ENCODE results near the gene CSRP2.

CSRP2 gene

GRCh38 chr12:76878899-76879709, at the start of gene CSRP2:
Gene CSRP2, minus strand, starts transcription at chr12:76879019. Its CDS starts 12,759 bp downstream, at chr12:76866260.
- peak; percentile 37 to 76 (median 61) for DNase-seq (ENCODE audit: low read depth in 2 of 3, low spot score in 1 of 3)

GRCh38 chr12:76927170-76927784, 48.5 kb upstream of the CSRP2 start:
- peak; percentile 10 to 28 (median 28) for DNase-seq (ENCODE audit: low read depth in 2 of 3, low spot score in 1 of 3)

DNA sequence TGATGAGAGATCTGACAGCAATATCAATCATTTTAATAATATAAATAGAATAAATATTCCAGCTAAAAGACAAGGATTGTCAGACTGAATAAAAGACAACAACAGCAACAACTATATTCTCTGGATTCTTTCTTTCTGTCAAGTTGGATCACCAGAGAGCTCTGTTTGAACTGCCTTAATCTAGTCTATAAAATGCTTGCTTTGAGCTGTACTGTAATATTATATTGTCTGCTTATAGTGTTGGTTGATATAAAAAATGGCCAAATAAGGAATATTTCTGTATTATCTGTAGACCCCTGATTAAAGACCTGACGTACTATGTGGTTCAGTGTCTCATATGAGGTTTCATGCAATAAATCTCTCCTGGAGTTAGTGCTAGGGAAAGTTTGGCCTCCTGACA, 46.3 kb upstream of the CSRP2 start:
- DNase-seq (ENCODE audit: low read depth in 2 of 3, low spot score in 1 of 3) = no peak

- no peak for DNase-seq (ENCODE audit: low read depth in 2 of 3, low spot score in 1 of 3)
Measured at GRCh38 chr12:76922866-76923265, 44.0 kb upstream of the CSRP2 start.

- DNase-seq (ENCODE audit: low read depth in 2 of 3, low spot score in 1 of 3) = no peak
Measured at GRCh38 chr12:76921891-76922664, 43.3 kb upstream of the CSRP2 start.

DNA sequence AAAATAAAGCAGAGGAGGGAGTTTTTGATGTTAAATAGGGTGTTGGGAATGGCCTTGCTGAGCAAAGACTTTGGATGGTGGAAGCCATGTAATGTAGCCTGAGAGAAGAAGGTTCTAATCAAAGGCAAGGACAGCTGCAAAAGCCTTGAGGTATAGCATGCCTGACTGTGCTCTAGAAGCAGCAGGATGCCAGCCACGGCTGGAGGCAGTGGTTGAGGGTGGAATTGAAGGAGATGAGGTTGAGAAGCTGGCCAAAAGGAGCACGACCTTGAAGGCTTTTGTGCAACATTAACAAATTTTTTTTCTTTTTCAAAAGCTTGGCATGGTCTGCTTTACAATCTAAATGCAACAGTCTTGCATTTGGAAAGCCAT, 42.3 kb upstream of the CSRP2 start:
- no peak for DNase-seq (ENCODE audit: low read depth in 2 of 3, low spot score in 1 of 3)

DNA sequence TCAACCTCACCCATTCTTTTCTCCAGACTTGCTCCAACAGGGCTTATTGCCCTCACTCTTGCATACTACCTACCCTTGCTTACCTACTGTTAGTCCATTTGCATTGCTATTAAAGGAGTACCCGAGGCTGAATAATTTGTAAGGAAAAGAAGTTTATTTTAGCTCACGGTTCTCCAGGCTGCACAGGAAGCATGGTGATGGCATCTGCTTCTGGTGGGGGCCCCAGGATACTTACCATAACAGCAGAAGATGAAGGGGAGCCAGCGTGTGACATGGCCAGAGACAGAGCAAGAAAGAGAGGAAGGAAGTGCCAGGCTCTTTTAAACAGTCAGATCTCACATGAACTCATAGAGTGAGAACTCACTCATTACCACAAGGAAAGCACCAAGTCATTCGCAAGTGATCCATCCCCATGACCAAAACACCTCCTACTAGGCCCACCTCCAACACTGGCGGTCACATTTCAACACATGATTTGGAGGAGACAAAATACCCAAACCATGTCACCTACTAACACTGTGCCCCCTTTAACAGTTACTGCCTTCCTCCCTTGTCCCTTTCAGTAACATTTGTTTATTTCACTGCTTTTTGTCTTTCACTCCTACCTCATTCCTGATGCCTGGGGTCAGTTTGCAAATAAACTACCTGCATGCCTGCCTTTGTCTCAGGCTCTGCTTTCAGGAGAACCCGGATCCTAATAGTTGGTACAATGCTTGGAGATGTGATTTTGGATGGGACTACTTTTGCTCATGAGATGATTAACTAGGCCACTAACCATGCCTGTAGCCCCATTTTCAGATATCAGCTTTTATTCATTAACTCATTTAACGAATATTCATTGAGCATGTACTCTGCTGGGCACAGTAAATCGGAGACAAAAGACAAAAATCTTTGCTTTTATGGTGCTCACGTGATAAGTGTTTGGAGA, 41.6 kb upstream of the CSRP2 start:
- DNase-seq (ENCODE audit: low read depth in 2 of 3, low spot score in 1 of 3) = no peak

GRCh38 chr12:76919383-76920171, 40.8 kb upstream of the CSRP2 start:
- no peak for DNase-seq (ENCODE audit: low read depth in 2 of 3, low spot score in 1 of 3)

DNA sequence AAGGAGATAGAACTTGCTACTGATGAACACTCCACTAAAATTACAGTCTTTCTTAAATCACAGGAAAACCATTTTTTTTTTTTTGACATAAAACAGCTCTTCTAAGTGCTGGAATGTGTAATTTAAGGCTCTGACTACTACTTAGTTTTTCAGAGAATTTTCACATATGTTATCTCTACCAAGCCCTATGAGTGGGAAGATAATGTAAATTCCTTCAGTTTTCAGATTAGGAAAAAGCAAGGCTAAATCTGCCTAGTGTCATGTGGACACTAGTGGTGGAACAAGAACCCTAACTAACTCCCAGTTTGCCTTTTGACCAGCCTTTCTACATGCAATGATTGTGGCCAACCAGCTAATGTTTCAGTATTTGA, 37.3 kb upstream of the CSRP2 start:
- no peak for DNase-seq (ENCODE audit: low read depth in 2 of 3, low spot score in 1 of 3)

DNA sequence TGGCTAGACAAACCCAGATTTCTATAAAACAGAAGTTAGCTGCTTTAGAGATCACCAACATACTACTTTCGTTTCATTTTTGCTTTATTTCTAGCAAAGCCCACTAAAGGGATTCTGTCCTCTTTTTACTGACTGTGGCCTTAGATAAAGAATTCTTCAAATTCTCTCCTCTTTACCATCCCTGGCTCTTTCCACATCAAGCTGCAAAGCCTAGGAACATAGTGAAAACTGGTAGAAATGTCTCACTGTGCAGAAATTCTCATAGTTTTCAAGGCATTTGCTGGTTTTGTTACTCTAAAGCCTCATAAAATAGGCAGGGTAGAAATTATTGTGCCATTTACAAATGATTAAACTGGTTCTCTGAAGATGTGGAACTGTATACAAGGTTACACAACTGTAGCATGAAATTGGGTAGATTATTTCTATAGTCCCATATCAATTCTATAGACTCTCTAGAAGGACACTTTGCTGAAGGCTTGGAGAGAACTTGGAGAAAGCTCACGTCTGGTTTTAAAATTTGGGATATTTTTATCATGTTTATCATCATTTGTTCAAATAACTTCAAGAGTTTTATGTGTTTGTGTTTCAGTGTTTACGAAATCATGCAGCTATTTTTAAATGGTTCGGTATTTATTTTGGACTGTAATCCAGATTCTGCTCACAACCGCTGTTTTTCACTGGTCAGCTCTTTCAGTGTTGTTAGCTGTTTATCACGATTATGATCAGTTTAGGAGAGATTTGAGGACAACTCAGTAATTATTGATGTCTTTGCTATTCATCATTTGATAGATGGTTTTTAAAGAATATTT, 36.7 kb upstream of the CSRP2 start:
- DNase-seq (ENCODE audit: low read depth in 2 of 3, low spot score in 1 of 3) = no peak

GRCh38 chr12:76914102-76914859, 35.5 kb upstream of the CSRP2 start:
- no peak for DNase-seq (ENCODE audit: low read depth in 2 of 3, low spot score in 1 of 3)

- DNase-seq (ENCODE audit: low read depth in 2 of 3, low spot score in 1 of 3) = no peak
Measured at GRCh38 chr12:76909290-76909689, 30.5 kb upstream of the CSRP2 start.

DNA sequence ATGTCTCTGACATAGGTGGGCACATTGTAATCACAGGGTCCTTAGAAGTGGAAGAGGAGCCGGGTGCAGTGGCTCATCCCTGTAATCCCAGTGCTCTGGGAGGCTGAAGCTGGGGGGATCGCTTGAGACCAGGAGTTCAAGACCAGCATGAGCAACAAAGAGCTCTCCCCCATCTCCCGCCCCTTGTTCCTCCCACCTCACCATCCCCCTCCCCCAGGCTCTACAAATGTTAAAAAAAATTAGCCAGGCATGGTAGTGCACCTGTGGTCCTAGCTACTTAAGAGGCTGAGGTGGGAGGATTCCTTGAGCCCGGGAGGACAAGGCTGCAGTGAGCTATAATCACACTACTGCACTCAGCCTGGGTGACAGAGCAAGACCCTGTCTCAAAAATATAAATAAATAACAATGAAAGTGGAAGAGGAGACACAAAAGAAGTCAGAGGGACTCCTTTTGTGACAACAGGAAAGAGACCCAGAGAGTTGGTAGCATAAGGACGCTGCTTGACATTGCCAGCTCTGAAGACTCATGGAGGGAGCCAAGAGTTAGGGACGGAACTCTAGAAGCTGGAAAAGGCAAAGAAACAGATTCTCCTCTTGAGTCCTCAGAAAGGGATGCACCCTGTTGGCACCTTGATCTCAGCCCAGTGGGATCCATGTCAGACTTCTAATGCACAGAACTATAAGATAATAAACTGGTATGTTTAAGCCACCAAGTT, 29.6 kb upstream of the CSRP2 start:
- no peak for DNase-seq (ENCODE audit: low read depth in 2 of 3, low spot score in 1 of 3)

DNA sequence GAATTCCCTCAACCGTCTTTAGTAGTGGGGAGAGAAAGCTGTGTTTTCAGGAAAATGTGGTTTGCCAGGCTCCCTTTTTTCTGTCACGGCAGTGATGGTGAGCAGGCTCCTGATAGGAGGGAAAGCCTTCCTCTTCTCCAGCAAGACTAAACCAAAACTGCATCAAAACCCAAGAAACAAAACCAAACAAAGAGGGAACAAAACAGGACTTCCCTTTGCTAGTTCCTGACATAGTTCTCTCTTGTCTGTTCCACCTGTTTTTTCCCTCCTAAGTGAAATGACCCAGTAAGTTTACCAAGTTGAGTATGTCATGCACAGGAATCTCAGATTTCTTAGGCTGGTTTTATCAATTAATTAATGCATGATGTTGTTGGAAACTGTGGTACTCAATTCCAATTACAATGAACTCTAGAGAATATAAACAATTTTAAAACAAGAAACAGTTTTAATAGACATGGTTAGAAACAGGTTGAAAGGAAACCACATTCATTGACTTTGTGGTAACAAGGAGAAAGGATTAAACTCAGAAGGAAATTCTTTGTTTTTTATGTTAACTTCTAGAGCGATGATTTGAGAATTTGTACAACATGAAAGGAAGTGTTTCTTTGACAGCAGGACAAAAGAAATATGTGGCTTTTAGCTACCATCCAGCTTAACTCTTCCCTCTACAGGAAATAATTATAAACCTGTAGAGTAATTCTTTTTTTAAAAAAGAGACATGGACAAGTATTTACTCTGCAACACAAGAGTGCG, 23.0 kb upstream of the CSRP2 start:
- no peak for DNase-seq (ENCODE audit: low read depth in 2 of 3, low spot score in 1 of 3)

DNA sequence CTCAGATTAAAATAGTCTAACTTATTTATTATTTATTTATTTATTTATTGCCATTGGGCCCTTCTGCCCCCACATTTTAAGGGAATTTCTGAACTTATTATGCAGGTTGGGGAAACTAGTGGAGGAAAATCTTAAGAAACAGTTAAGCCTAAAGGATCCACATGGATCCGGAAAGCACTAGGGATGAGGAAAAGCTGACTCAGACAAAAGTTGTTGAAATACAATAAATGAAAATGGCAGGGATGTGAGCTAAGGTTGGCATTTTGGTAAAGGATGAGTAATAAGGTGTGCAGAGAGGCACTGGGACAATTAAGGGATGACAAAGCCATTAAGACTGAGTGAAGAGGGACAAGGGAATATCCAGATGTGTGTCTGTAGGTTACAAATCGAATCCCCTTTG, 20.7 kb upstream of the CSRP2 start:
- no peak for DNase-seq (ENCODE audit: low read depth in 2 of 3, low spot score in 1 of 3)

DNA sequence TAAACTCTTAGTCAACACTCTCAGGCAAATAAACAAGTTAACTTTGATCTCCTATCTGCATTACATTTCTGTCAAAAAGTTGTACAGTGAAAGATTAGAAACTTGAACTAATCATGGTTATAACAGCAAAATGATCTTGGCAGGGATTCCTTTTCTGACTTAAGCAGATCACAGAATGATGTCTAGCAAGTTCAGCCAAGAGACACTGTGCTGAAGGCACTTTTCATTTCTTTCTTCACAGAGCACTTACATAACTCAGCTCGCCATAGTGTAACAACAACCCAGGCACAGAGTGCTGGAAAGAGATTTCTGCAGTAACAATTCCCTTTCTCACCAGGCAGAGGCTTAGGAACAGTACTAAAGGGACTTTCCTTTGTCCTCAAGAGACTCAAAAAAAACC, 19.6 kb upstream of the CSRP2 start:
- DNase-seq (ENCODE audit: low read depth in 2 of 3, low spot score in 1 of 3) = no peak

DNA sequence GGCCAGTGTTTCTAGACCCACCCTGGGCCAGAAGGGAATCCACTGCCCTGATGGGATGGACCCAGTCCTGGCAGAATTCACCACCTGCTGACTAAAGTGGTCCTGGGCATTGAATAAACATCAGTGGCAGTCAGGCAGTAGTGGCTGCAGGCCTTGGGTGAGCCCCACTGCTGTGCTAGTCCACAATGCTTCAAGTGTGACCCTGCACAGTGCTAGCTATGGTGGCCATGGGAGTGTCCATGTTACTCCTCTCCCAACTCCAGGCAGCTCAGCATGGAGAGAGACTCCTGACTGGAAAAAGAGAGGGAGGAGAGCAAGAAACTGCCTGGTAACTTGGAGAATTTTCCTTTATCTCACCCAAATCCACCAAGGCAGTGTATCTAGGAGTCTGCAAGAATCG, 17.5 kb upstream of the CSRP2 start:
- no peak for DNase-seq (ENCODE audit: low read depth in 2 of 3, low spot score in 1 of 3)
